ENCODE measurements around the gene SLC25A21.

- TF ChIP-seq CTCF (IDR thresholded peaks at IDR 0.05; ENCODE audit: insufficient read depth, low read length, poor library complexity, severe bottlenecking) (no peak), EZH2phosphoT487 (conservative IDR thresholded peaks at IDR 0.05; ENCODE audit: low read length) (no peak)
Observed at GRCh38 chr14:37186865-37187264, 14.5 kb upstream of the SLC25A21 start.

Measured in SU-DHL-6 (cell line).